ENCODE results near the gene ST3GAL2.
"Not testable (repeated sequence)": the region's sequence is repeated elsewhere in the genome, so short reads cannot be mapped to it uniquely, and the experiment has no call there.

ST3GAL2 gene

GRCh38 chr16:70342016-70342415 lies 96.9 kb downstream of the ST3GAL2 start:
- no peak for TF ChIP-seq CTCF (IDR thresholded peaks at IDR 0.05)
- H3K27ac ChIP-seq, result no peak overlapping the region

GRCh38 chr16:70341600-70341999 lies 97.3 kb downstream of the ST3GAL2 start:
- Histone ChIP-seq H3K4me3 (no peak overlapping the region), H3K27ac (no peak overlapping the region)
- TF ChIP-seq CTCF (IDR thresholded peaks at IDR 0.05), result no peak
- DNase-seq (ENCODE audit: low spot score), result no peak

More at GRCh38 chr16:70342016-70342415, 96.9 kb downstream of the ST3GAL2 start:
- no peak for DNase-seq (ENCODE audit: low spot score)
- H3K4me3 ChIP-seq, result no peak overlapping the region

- no peak overlapping the region for H3K27ac ChIP-seq
- no peak for DNase-seq (ENCODE audit: low spot score)
- TF ChIP-seq CTCF (IDR thresholded peaks at IDR 0.05), result no peak
- H3K4me3 ChIP-seq, result no peak overlapping the region
Observed at GRCh38 chr16:70337814-70338213, 101.1 kb downstream of the ST3GAL2 start.

- not testable (repeated sequence) for H3K4me3 ChIP-seq; H3K27ac ChIP-seq; DNase-seq (ENCODE audit: low spot score)
Observed at GRCh38 chr16:70332728-70333127, 106.2 kb downstream of the ST3GAL2 start.

GRCh38 chr16:70331588-70332358 lies 107.1 kb downstream of the ST3GAL2 start:
- no peak overlapping the region for H3K27ac ChIP-seq
- H3K4me3 ChIP-seq, result no peak overlapping the region
- TF ChIP-seq CTCF (IDR thresholded peaks at IDR 0.05), result no peak
- DNase-seq (ENCODE audit: low spot score), result no peak

GRCh38 chr16:70331091-70331490 lies 107.8 kb downstream of the ST3GAL2 start:
- DNase-seq (ENCODE audit: low spot score), result no peak
- TF ChIP-seq CTCF (IDR thresholded peaks at IDR 0.05), result no peak
- Histone ChIP-seq H3K4me3 (no peak overlapping the region), H3K27ac (no peak overlapping the region)

Data from coronary artery (tissue), 2 donors.